GM19023 (cell line): Measurements from ENCODE around the gene SIL1.
"Not testable (repeated sequence)": the region's sequence is repeated elsewhere in the genome, so short reads cannot be mapped to it uniquely, and the experiment has no call there.

Experiments used
- ATAC-seq: cut with Tn5 transposase; IDR thresholded peaks from one replicate; pipeline ENCODE4 v1.9.1; 2021; ENCODE audit warnings: mild to moderate bottlenecking, moderate library complexity; ENCODE audit not compliant: unreplicated experiment

SIL1 gene

GRCh38 chr5:139076111-139076510, 122.1 kb downstream of the SIL1 start:
- ATAC-seq, result no peak

GRCh38 chr5:139075066-139076050, 122.8 kb downstream of the SIL1 start:
- ATAC-seq, result no peak

DNA sequence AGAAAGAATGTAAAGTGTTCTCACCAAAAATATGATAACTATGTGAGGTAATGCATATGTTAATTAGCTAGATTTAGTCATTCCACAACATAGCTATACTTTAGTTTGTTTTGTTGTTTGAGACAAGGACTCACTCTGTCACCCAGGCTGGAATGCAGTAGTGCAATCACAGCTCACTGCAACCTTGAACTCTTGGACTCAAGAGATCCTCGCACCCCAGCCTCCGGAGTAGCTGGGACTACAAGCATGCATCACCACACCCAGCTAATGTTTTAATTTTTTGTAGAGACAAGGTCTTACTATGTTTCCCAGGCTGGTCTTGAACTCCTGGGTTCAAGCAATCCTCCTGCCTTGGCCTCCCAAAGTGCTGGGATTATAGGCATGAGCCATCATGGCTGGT, 124.2 kb downstream of the SIL1 start:
- not testable (repeated sequence) for ATAC-seq

- no peak for ATAC-seq
Measured at GRCh38 chr5:139068494-139069151, 129.5 kb downstream of the SIL1 start.

DNA sequence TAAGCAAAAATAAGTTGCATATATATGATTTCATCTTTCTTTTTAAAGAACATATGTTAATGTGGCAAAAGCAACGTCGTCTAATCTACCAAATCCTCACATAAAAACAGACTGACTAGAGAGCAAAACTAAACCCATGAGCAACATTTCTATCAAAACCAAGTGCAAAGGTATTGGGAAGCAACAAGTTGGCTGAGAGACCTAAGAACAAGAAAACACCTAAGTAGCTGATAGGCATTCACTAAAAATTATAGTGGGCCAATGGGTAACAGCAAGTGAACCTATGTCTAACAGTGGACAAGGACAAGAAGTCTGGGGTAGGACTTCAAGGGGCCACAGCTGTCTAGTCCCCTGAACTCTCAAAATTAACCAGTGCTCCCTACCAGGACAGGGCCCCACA, 130.1 kb downstream of the SIL1 start:
- no peak for ATAC-seq

DNA sequence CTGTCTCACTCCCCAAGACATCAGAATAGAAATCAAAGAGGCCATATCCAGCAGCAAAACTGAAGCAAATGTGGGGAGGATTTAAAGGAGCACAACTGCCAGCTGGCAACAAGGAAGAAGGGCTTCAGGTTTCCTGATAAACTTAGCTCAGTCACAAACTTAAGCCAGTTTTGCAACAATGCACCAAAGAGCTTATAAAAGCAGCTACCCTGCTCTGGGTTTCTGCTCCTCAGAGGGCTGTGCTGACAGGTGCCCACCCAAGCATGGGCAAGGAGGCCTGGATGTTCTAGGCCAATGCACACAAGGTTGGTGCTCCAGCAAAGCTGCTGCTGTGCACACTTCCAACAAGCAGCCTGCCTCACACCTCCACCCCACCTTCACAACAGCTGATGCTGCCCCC, 132.9 kb downstream of the SIL1 start:
- no peak for ATAC-seq

- no peak for ATAC-seq
Measured at GRCh38 chr5:139064613-139065012, 133.6 kb downstream of the SIL1 start.

GRCh38 chr5:139063664-139064054, 134.5 kb downstream of the SIL1 start:
- no peak for ATAC-seq

DNA sequence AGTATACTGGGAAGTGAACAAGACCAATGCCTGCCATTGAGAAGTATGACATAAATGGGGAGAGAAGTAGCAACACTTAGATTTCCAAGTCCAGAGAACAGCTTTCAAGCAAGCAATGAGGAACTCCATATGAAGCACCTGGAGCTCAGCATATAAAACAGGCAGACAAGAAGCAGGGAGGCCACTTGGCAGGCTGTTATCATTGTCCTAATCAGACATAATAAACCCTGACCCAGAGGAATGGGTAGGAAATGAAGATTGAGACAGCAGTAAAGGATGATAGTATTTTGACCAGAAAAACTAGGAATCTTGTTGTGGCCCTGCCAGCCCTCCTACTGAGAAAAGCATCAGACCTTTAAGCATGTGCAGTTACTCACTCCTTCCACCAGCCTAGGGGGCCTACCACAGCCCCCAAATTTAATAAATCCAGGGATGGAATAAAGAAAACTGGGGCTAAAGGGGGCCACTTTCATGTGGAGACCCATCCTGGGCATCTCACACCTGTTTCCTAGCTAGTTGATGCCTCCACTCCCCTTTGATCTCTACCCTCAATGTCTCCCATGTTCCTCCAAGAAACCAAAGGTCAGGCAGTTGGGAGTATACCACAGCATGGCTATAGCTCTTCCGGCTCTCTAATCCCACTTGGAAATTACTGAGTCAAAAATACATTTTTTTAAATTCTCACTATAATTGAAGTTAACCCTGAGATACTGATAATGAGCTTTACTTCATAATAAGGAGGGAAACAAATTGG, 135.1 kb downstream of the SIL1 start:
- ATAC-seq, result no peak

GRCh38 chr5:139061856-139062255, 136.3 kb downstream of the SIL1 start:
- ATAC-seq, result no peak

DNA sequence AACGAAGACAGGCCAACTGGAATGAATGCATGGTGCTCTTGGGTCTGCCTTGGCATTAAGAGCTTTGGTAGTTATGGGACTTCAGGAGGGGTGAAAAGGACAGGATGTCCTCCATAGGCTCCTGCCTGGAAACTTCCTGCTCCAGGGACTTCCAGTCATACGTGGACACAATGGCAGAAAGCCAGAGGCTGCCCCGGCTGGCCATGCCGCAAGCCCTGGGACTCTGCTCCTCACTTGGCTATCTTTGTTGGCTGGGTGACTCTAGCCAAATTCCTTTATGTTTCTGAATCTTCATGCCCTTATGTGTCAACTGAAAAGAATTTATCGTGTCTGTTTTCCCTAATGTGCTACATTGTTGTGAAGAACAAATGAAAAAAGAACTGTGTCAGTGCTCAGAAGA, 136.9 kb downstream of the SIL1 start:
- ATAC-seq, result no peak

- no peak for ATAC-seq
Measured at GRCh38 chr5:139058121-139058520, 140.0 kb downstream of the SIL1 start.

GRCh38 chr5:139057045-139057939, 140.9 kb downstream of the SIL1 start:
- ATAC-seq, result not testable (repeated sequence)

GRCh38 chr5:139052975-139053374, 145.2 kb downstream of the SIL1 start:
- ATAC-seq, result no peak

DNA sequence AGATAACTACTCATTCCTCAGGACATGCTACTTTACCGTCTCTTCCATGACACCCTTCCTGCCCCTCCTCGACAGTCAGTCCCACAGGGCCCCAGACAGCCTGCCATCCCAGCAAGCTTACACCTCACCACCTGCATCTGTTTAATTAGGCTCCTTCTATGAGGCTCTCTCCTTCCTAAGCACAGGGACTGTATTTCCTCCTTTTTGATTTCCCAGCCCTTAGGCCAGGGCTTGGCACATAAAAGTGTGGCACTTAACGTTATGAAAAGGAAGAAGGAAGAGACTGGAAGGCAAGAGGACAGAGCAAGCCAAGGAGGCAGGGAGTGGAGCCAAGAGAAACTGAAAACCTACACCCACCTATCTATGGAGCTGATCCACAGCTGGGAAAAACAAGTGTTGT, 146.8 kb downstream of the SIL1 start:
- no peak for ATAC-seq

- ATAC-seq, result no peak
Measured at GRCh38 chr5:139050432-139050831, 147.7 kb downstream of the SIL1 start.

DNA sequence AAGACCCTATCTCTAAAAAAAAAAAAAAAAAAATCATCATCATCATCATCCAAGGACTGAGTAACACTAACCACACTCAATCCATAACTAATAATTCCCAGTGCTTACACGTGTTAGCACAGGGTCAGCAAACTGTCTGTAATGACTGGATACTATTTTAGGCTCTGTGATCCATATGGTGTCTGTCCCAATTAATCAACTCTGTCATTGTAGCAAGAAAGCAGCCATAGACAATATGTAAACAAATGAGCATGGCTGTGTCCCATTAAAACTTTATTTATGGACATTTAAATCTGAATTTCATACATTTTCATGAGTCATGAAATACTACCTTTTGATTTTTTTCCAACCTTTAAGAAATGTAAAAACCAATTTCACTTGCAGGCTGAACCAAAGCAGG, 148.4 kb downstream of the SIL1 start:
- ATAC-seq, result no peak

DNA sequence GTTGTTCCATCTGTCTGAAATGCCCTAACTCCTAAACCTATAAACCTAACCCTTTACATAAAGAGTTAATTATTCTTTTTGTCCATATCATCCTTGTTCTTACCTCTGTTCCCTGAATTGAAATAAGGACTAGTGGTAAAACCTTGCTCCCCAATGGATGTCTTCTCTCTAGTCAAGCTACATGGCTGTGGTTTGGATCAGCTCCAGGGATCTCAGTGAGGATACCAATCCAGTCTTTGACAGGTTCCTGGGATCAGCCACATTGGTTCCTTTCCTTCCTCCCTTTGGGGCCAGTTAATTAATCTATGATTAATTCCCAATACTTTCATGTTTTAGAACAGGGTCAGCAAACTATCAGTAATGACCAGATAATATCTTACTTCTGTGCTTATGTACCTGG, 151.6 kb downstream of the SIL1 start:
- no peak for ATAC-seq

DNA sequence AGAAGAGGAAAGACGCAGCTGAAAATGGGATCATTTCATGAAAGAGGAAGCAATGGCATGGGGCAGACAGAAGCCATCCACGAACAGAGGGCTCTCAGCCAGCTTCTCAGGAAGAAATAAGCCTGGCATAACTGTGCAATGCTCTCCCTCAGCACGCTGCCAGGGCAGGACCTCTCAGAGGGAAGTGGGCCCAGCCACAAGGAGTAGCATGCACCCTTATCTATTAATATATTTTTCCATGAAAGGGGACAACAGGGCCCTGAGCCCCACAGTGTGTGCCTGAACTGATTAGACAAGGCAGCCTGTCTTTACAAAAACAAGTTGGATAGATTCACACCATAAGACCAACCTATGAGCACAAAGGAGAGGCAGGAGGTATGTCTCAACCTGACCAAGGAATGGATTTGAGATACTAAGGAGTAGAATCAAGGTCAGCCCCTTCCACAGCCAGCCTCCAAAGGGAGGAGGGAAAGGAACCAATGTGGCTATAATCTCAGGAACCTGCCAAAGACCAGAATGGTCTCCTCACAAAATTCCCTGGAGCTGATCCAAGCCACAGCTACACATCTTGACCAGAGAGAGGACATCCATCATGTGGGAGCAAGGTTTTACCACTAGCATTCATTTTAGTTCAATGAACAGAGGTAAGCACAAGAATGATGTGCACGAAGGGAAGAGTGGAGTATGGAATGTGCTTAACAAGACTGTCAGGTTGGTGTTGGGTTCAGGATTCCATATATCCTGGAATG, 154.8 kb downstream of the SIL1 start:
- no peak for ATAC-seq

DNA sequence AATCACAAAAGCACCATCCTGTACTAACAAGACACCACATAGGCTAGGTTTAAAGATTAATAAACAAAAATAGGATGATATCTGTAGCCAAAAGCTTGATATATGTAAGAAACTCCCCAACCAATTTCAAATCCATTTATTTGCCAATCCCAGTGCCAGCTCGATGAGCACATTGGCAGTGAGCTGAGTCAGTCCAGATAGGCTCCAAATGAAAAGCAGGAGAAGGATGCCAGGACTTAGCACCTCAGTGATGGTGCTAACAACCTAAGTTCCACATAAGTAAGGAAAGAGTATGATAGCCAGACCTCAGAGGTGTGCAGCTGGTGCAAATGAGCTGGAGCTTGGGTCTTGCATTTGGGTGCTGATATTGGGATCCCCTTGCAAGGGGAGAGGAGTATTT, 158.1 kb downstream of the SIL1 start:
- no peak for ATAC-seq
